Mononuclear cell (primary cell): ENCODE results near the gene FGFRL1. TPM values are rescaled to one million over a fixed set of nuclear protein-coding genes. Genes with fewer than 3 reads are reported as not detected.

Source experiments
- H3K27me3 ChIP-seq: 2 replicates; pipeline ENCODE4 v1.6.0; 2011; ENCODE audit warnings: low read length, control low read depth; ENCODE audit not compliant: insufficient read depth
- H3K4me1 ChIP-seq: 2 replicates; pipeline ENCODE4 v1.5.1; 2011; ENCODE audit warnings: mild to moderate bottlenecking, low read length, control low read depth; ENCODE audit not compliant: insufficient read depth
- H3K4me3 ChIP-seq: 2 replicates; pipeline ENCODE4 v1.5.1; 2011; ENCODE audit warnings: mild to moderate bottlenecking, low read length, moderate library complexity
- H3K9me3 ChIP-seq: 2 replicates; pipeline ENCODE4 v1.5.1; 2011; ENCODE audit warnings: low read depth, mild to moderate bottlenecking, control low read depth, low read length
- total RNA-seq: library from RNA; depleted of rRNA; stranded (reverse); fragments of >200 nt; gene quantifications from one replicate; pipeline ENCODE4 v1.2.3, GENCODE V29; 2012

The FGFRL1 gene
- total RNA-seq, 1 donor = 5.8 TPM

- Histone ChIP-seq H3K4me3 (no peak overlapping the region), H3K4me1 (no peaks in the 10 kb centered on the region), H3K9me3 (no peaks in the 10 kb centered on the region), H3K27me3 (no peaks in the 10 kb centered on the region)
Observed at GRCh38 chr4:1018147-1019020, 7.0 kb downstream of the FGFRL1 start.

DNA sequence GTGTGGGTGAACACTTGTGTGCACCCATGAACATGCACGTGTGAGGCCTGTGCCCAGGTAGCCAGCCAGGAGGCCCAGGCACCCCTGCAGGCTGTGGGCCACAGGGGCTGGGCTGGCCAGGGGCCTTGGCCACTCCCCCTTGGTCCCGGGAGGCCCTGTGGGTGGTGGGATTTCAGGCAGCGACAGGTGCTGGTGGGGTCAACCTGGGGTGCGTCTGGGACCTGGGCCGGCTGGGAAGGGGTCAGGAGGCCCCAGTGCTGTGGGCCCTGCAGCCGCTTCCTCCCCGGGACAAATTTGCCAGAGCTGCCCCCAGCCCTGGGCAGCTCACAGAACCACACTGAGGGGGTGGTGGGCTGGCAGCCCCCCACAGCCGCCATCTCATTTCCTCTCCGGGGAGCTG is 7.9 kb downstream of the FGFRL1 start:
- Histone ChIP-seq H3K9me3 (no peaks in the 10 kb centered on the region), H3K27me3 (no peaks in the 10 kb centered on the region), H3K4me3 (no peak overlapping the region), H3K4me1 (no peaks in the 10 kb centered on the region)

GRCh38 chr4:1019729-1020470 is 8.5 kb downstream of the FGFRL1 start:
- no peak overlapping the region for H3K4me3 ChIP-seq
- H3K9me3 ChIP-seq = no peaks in the 10 kb centered on the region
- no peaks in the 10 kb centered on the region for H3K27me3 ChIP-seq
- no peaks in the 10 kb centered on the region for H3K4me1 ChIP-seq

DNA sequence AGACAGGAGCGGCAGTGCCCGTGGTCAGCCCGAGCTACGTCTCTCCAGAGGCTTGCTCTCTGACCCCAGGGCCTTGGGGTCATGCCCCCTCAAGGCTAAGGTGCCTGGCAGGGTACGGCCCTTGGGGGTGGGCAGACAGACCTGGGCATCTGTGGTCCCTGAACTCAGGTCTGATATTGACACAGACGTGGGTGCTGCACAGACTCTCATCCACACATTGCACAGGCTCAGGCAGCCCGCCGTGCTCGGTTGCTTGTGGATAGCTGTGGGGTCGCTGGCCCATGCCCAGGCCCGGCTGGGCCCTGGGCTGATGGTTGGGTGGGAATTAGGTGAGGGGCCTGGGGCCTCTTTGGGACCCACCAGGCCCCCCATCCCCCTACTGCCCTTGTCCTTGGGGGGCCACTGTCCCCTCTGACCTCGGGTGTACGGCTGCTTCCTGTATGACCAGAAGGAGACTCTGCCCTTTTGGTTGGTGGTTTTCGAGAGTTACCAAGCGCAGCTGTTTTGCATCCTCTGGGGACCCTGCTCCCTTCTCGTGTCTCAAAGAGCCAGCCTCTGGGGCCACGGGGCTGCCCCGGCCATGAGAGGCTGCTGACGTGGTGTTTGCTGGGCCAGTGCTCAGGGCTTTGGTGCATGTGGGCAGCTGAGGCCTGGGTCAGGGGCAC is 10.1 kb downstream of the FGFRL1 start:
- no peaks in the 10 kb centered on the region for H3K27me3 ChIP-seq
- H3K4me3 ChIP-seq = no peak overlapping the region
- H3K9me3 ChIP-seq = no peaks in the 10 kb centered on the region
- H3K4me1 ChIP-seq = no peaks in the 10 kb centered on the region

- Histone ChIP-seq H3K4me3 (no peak overlapping the region), H3K9me3 (no peaks in the 10 kb centered on the region), H3K27me3 (no peaks in the 10 kb centered on the region), H3K4me1 (no peaks in the 10 kb centered on the region)
Observed at GRCh38 chr4:1022051-1022738, 10.8 kb downstream of the FGFRL1 start.

DNA sequence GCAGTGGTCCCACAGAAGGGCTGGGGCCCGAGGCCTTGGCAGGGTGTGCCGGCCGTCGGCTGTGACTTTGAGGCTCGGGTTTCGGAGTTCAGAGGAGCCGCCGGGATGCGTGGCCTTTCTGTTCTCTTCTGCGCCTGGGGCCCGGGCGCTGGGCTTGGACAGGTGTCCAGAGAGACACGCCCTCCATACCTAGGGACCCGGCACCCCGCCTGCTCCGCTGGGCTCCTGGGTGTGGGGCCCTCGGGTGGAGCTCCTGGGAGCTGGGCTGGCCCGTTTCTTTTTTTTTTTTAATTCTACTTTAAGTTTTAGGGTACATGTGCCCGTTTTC is 11.3 kb downstream of the FGFRL1 start:
- Histone ChIP-seq H3K27me3 (no peaks in the 10 kb centered on the region), H3K9me3 (no peaks in the 10 kb centered on the region), H3K4me1 (no peaks in the 10 kb centered on the region), H3K4me3 (no peak overlapping the region)

DNA sequence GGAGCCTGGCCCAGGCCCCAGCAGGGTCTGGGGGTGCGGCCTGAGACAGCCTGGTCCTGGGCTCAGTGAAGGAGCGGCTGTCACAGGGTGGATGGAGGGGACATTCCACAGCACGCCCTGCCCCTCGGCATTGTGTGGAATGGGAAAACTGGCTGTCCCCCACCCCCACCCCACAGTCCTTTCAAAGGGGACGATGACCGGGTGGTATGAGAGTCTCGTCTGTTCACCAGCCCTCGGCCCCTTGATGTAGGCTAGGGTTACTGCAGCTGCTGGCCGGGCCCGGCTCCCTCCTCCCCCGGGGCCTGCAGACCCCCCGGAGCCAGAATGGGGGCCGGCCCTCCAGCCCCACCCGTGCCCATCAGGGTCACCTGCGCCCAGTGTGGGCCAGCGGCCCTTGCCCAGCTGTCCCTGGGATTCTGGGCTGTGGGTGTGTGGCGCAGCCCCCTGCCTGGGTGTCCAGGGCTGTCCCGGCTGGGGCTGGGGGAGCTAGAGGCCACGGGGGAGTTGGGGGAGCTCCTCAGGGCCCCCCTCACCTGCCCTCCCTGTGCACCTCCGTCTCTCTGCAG is 11.7 kb downstream of the FGFRL1 start:
- no peaks in the 10 kb centered on the region for H3K4me1 ChIP-seq
- no peaks in the 10 kb centered on the region for H3K27me3 ChIP-seq
- H3K4me3 ChIP-seq = no peak overlapping the region
- no peaks in the 10 kb centered on the region for H3K9me3 ChIP-seq

DNA sequence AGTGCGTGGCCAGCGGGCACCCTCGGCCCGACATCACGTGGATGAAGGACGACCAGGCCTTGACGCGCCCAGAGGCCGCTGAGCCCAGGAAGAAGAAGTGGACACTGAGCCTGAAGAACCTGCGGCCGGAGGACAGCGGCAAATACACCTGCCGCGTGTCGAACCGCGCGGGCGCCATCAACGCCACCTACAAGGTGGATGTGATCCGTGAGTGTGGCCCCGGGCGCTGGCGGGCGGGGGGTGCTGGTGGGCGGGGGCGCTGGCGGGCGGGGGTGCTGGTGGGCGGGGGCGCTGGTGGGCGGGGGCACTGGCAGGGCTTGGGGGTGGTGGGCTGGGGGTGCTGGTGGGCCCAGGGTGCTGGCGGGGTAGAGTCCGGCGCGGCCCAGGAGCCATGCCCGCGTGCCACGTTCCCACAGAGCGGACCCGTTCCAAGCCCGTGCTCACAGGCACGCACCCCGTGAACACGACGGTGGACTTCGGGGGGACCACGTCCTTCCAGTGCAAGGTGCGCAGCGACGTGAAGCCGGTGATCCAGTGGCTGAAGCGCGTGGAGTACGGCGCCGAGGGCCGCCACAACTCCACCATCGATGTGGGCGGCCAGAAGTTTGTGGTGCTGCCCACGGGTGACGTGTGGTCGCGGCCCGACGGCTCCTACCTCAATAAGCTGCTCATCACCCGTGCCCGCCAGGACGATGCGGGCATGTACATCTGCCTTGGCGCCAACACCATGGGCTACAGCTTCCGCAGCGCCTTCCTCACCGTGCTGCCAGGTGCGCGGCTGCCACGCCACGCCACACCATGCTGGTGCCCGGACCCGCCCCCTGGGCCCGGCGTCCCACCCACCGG is 12.7 kb downstream of the FGFRL1 start:
- H3K4me1 ChIP-seq = no peaks in the 10 kb centered on the region
- H3K4me3 ChIP-seq = no peak overlapping the region
- H3K27me3 ChIP-seq = no peaks in the 10 kb centered on the region
- H3K9me3 ChIP-seq = no peaks in the 10 kb centered on the region

- H3K9me3 ChIP-seq = no peaks in the 10 kb centered on the region
- H3K4me3 ChIP-seq = no peak overlapping the region
- no peaks in the 10 kb centered on the region for H3K27me3 ChIP-seq
- H3K4me1 ChIP-seq = no peaks in the 10 kb centered on the region
Observed at GRCh38 chr4:1024882-1025545, 13.6 kb downstream of the FGFRL1 start.

DNA sequence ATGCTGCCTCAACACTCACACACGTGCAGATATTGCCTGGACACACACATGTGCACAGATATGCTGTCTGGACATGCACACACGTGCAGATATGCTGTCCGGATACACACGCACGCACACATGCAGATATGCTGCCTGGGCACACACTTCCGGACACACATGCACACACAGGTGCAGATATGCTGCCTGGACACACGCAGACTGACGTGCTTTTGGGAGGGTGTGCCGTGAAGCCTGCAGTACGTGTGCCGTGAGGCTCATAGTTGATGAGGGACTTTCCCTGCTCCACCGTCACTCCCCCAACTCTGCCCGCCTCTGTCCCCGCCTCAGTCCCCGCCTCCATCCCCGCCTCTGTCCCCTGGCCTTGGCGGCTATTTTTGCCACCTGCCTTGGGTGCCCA is 14.7 kb downstream of the FGFRL1 start:
- H3K27me3 ChIP-seq = no peaks in the 10 kb centered on the region
- no peak overlapping the region for H3K4me3 ChIP-seq
- no peaks in the 10 kb centered on the region for H3K4me1 ChIP-seq
- H3K9me3 ChIP-seq = no peaks in the 10 kb centered on the region

- H3K9me3 ChIP-seq = no peaks in the 10 kb centered on the region
Observed at GRCh38 chr4:1027219-1027914, 15.9 kb downstream of the FGFRL1 start.

DNA sequence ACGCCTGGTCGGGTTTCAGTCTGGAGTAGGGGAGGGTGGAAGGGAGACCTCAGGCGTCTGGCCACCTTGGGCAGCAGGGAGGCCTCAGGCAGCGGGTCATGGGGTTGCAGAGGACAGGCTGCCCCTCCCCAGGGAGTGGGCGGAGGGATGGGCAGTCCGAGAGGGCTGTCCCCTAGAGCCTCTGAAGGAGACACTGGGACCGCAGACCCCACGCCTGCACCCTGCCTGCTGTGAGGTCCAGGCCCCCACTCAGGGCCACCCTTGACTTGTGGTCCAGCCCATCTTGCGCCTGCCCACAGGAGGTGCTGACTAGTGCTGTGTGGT is 16.5 kb downstream of the FGFRL1 start:
- H3K4me3 ChIP-seq = no peak overlapping the region
- no peaks in the 10 kb centered on the region for H3K27me3 ChIP-seq
- H3K4me1 ChIP-seq = no peaks in the 10 kb centered on the region
- no peaks in the 10 kb centered on the region for H3K9me3 ChIP-seq

More at GRCh38 chr4:1027219-1027914, 15.9 kb downstream of the FGFRL1 start:
- Histone ChIP-seq H3K4me1 (no peaks in the 10 kb centered on the region), H3K4me3 (no peak overlapping the region), H3K27me3 (no peaks in the 10 kb centered on the region)

DNA sequence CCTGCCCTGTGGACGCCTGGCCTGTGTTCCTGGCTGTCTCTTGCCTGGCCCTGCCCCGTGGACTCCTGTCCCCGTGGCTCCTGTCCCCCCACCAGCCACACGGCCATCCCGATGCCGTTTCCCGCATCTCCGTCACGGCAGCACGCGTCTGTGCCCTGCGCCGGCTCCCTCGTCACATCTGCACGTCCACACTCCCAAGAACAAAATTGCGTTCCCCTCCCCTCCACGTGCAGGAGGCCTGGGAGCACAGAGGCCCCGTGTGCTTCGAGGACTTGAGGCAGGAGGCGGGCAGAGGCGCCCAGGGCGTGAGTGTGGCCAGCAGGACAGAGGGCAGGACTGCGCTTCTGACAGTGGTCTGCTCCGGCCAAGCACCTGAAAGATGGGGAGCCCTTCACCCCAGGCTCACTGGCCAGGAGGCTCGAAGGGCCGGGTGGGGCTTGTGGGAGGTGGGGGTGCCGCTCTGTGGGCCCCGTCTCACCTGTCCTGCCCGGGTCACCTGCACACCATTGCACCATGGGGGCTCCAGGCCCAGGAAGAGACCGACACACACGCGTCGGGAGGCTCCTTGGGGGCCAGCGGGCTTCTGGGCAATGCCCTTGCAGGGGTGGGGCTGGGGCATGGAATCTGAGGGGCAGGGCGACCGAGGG is 17.3 kb downstream of the FGFRL1 start:
- H3K4me1 ChIP-seq = no peaks in the 10 kb centered on the region
- H3K9me3 ChIP-seq = no peaks in the 10 kb centered on the region
- H3K4me3 ChIP-seq = no peak overlapping the region
- no peaks in the 10 kb centered on the region for H3K27me3 ChIP-seq
